ENCODE measurements around the gene LYSMD4.

The LYSMD4 gene

DNA sequence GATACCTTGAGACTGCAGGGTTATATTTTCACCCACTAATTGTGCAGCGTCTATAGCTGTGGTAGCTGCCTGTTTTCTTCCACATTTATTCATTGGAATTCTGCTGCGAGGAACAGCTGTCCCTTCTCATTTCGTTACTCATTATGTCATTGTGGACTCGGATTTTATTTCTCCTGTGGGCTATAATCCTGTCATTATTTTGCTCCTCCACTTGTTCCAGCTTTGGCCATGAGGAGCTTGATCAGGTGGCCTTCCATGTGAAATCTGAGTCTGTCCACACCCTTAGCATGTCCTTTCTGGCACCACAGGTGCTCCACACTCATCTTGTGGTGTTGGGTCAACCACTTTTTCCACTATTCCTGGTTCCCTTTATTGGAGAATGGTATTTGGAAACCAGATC, 14.8 kb downstream of the LYSMD4 start:
- no peak for TF ChIP-seq SNAI2 (CRISPR knock-in tag; IDR thresholded peaks at IDR 0.05)
- ATAC-seq, result no peak

DNA sequence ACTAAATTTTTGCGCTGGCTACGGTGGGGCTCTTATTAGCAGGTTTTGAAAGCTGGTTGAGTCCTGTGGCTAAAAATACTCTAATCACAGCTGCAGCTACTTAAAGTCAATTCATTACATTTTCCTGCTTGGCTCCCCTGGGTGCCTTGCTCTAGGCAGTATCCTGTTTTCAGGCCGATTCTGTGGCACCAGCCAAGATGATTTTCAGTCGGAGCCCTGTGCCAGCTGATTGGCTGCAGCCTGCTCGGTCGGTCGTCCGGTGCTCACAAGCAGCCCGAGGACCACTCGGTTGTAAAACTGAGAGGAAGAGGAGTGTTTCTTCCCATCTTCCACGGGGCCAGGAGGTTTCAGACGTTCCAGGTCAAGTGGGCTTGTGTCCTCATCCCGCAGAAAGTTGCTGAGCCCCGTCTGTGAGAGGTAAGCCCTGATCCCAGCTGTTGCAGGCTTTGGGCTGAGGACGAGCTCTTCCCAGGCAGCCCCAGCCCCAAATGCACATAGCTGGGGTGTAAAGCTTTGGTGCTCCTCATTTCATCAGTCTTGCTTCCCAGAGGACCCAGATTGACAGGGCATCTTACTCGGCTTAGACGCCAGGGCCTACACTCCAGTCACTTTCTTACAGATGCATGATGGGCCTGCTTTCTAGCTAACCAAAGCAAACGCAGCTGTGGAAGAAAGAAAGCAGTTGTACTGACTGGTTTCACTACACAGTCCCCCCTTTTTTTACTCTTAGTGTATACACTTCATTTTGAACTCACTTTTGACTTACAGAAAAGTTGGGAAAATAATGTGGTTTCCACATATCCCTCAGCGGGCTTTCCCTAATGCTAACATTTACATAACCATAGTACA, 15.9 kb downstream of the LYSMD4 start:
- ATAC-seq, result no peak

DNA sequence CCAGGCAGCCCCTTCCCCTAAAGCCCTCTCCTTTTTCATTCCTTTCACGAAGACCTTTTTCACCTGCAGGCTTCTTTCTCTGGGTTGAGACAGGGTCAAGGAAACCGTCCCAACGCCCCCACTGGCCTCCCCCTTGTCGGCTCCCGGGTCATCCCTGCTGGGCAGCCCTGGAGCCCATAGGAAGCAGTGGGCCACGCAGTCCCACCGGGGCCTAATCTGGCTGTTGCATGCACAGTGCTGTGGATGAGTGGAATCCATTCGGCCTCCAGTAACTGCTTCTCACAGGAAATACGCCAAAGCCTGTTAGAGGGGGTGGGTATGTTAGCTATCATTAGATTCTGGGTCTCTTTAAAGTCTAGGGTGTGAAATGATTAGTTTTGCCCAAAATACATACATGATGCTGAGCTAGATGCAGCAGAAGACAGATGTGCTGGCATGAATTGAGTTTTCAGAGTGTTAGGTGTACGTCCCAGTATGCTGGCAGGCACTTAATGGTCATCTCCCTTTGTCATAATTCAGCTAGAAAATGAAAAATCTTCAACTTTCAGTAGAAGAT, 16.6 kb downstream of the LYSMD4 start:
- no peak for ATAC-seq
- TF ChIP-seq ZC3H10 (CRISPR knock-in tag; IDR thresholded peaks at IDR 0.05) (no peak), ZNF8 (CRISPR knock-in tag; IDR thresholded peaks at IDR 0.05) (no peak), ZFP3 (CRISPR knock-in tag; IDR thresholded peaks at IDR 0.05) (no peak), ZNF565 (CRISPR knock-in tag; conservative IDR thresholded peaks at IDR 0.05; ENCODE audit: low read depth) (no peak), CSDC2 (CRISPR knock-in tag; IDR thresholded peaks at IDR 0.05) (no peak), SNAI2 (CRISPR knock-in tag; IDR thresholded peaks at IDR 0.05) (no peak), ISL1 (CRISPR knock-in tag; IDR thresholded peaks at IDR 0.05) (no peak), TCF4 (CRISPR knock-in tag; IDR thresholded peaks at IDR 0.05; ENCODE audit: borderline replicate concordance) (no peak), ZFP30 (CRISPR knock-in tag; IDR thresholded peaks at IDR 0.05) (no peak)
- TF ChIP-seq, protein P1, sequence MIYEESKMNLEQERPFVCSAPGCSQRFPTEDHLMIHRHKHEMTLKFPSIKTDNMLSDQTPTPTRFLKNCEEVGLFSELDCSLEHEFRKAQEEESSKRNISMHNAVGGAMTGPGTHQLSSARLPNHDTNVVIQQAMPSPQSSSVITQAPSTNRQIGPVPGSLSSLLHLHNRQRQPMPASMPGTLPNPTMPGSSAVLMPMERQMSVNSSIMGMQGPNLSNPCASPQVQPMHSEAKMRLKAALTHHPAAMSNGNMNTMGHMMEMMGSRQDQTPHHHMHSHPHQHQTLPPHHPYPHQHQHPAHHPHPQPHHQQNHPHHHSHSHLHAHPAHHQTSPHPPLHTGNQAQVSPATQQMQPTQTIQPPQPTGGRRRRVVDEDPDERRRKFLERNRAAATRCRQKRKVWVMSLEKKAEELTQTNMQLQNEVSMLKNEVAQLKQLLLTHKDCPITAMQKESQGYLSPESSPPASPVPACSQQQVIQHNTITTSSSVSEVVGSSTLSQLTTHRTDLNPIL (CRISPR knock-in tag; IDR thresholded peaks at IDR 0.05; ENCODE audit: low read depth), result no peak
- TF ChIP-seq, protein P2, sequence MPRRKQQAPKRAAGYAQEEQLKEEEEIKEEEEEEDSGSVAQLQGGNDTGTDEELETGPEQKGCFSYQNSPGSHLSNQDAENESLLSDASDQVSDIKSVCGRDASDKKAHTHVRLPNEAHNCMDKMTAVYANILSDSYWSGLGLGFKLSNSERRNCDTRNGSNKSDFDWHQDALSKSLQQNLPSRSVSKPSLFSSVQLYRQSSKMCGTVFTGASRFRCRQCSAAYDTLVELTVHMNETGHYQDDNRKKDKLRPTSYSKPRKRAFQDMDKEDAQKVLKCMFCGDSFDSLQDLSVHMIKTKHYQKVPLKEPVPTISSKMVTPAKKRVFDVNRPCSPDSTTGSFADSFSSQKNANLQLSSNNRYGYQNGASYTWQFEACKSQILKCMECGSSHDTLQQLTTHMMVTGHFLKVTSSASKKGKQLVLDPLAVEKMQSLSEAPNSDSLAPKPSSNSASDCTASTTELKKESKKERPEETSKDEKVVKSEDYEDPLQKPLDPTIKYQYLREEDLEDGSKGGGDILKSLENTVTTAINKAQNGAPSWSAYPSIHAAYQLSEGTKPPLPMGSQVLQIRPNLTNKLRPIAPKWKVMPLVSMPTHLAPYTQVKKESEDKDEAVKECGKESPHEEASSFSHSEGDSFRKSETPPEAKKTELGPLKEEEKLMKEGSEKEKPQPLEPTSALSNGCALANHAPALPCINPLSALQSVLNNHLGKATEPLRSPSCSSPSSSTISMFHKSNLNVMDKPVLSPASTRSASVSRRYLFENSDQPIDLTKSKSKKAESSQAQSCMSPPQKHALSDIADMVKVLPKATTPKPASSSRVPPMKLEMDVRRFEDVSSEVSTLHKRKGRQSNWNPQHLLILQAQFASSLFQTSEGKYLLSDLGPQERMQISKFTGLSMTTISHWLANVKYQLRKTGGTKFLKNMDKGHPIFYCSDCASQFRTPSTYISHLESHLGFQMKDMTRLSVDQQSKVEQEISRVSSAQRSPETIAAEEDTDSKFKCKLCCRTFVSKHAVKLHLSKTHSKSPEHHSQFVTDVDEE (CRISPR knock-in tag; IDR thresholded peaks at IDR 0.05), result no peak
- TF ChIP-seq, protein P3, sequence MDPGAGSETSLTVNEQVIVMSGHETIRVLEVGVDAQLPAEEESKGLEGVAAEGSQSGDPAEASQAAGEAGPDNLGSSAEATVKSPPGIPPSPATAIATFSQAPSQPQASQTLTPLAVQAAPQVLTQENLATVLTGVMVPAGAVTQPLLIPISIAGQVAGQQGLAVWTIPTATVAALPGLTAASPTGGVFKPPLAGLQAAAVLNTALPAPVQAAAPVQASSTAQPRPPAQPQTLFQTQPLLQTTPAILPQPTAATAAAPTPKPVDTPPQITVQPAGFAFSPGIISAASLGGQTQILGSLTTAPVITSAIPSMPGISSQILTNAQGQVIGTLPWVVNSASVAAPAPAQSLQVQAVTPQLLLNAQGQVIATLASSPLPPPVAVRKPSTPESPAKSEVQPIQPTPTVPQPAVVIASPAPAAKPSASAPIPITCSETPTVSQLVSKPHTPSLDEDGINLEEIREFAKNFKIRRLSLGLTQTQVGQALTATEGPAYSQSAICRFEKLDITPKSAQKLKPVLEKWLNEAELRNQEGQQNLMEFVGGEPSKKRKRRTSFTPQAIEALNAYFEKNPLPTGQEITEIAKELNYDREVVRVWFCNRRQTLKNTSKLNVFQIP (CRISPR knock-in tag; IDR thresholded peaks at IDR 0.05; ENCODE audit: borderline replicate concordance, low read depth), result no peak

More for the DNA sequence above, 15.9 kb downstream of the LYSMD4 start:
- TF ChIP-seq GLIS3 (CRISPR knock-in tag; IDR thresholded peaks at IDR 0.05) (no peak), ZFP3 (CRISPR knock-in tag; IDR thresholded peaks at IDR 0.05) (no peak), BACH2 (CRISPR knock-in tag; IDR thresholded peaks at IDR 0.05; ENCODE audit: borderline replicate concordance) (no peak)
- TF ChIP-seq, protein P1 (CRISPR knock-in tag; IDR thresholded peaks at IDR 0.05; ENCODE audit: low read depth), result no peak

DNA sequence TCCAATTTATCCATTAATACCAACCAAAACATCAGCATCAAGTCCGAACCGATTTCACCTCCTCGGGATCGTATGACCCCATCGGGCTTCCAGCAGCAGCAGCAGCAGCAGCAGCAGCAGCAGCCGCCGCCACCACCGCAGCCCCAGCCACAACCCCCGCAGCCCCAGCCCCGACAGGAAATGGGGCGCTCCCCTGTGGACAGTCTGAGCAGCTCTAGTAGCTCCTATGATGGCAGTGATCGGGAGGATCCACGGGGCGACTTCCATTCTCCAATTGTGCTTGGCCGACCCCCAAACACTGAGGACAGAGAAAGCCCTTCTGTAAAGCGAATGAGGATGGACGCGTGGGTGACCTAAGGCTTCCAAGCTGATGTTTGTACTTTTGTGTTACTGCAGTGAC, 20.8 kb downstream of the LYSMD4 start:
- no peak for TF ChIP-seq ZFP3 (CRISPR knock-in tag; IDR thresholded peaks at IDR 0.05)
- TF ChIP-seq, protein P3 (CRISPR knock-in tag; IDR thresholded peaks at IDR 0.05; ENCODE audit: borderline replicate concordance, low read depth), result no peak
- no peak for TF ChIP-seq TCF4 (CRISPR knock-in tag; IDR thresholded peaks at IDR 0.05; ENCODE audit: borderline replicate concordance)
- TF ChIP-seq, protein P1 (CRISPR knock-in tag; IDR thresholded peaks at IDR 0.05; ENCODE audit: low read depth), result no peak
- no peak for TF ChIP-seq ZC3H10 (CRISPR knock-in tag; IDR thresholded peaks at IDR 0.05)
- TF ChIP-seq BACH2 (CRISPR knock-in tag; IDR thresholded peaks at IDR 0.05; ENCODE audit: borderline replicate concordance), result no peak
- TF ChIP-seq TOX (CRISPR knock-in tag; IDR thresholded peaks at IDR 0.05; ENCODE audit: borderline replicate concordance), result no peak
- TF ChIP-seq ARNTL (CRISPR knock-in tag; IDR thresholded peaks at IDR 0.05; ENCODE audit: borderline replicate concordance, low read depth), result no peak
- TF ChIP-seq, protein P4, sequence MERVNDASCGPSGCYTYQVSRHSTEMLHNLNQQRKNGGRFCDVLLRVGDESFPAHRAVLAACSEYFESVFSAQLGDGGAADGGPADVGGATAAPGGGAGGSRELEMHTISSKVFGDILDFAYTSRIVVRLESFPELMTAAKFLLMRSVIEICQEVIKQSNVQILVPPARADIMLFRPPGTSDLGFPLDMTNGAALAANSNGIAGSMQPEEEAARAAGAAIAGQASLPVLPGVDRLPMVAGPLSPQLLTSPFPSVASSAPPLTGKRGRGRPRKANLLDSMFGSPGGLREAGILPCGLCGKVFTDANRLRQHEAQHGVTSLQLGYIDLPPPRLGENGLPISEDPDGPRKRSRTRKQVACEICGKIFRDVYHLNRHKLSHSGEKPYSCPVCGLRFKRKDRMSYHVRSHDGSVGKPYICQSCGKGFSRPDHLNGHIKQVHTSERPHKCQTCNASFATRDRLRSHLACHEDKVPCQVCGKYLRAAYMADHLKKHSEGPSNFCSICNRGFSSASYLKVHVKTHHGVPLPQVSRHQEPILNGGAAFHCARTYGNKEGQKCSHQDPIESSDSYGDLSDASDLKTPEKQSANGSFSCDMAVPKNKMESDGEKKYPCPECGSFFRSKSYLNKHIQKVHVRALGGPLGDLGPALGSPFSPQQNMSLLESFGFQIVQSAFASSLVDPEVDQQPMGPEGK (CRISPR knock-in tag; IDR thresholded peaks at IDR 0.05; ENCODE audit: borderline replicate concordance), result no peak
- no peak for TF ChIP-seq SNAI2 (CRISPR knock-in tag; IDR thresholded peaks at IDR 0.05)
- no peak for ATAC-seq
